ENCODE data around the gene C15orf39.

C15orf39 gene

DNA sequence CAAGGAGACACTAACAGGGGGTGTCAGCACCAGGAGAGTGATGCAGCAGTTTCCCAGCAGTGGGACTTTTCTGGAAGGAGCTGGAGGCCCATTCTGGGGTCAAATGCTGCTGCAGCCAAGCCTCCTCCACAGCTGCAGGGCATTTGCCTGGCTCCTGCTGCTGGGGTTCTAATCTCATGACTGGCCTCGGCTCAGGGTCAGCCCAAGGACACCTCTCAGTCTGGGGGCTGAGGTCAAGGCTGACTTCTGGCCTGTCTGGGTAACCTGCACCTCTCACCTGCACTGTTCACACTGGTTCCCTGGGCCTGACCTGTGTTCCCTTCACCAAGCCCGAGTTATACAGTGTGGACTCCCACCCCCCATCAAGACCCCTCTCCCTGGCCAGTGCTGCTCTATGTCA, 10.4 kb upstream of the C15orf39 start:
- H3K27ac ChIP-seq (ENCODE audit: low read depth, low read length, poor library complexity, severe bottlenecking): no peak overlapping the region
- no peak overlapping the region for H3K4me3 ChIP-seq (ENCODE audit: low read depth, low read length, poor library complexity, severe bottlenecking)
- H3K79me2 ChIP-seq (ENCODE audit: insufficient read depth, low read length): no peaks in the 10 kb centered on the region
- no peak overlapping the region for H3K4me2 ChIP-seq (ENCODE audit: low read length)
- H3K4me1 ChIP-seq (ENCODE audit: insufficient read depth, low read length, severe bottlenecking): no peaks in the 10 kb centered on the region
- H4K20me1 ChIP-seq (ENCODE audit: insufficient read depth, low read length): no peaks in the 10 kb centered on the region
- no peaks in the 10 kb centered on the region for H3F3A ChIP-seq (ENCODE audit: insufficient read depth, low read length)
- H3K36me3 ChIP-seq (ENCODE audit: insufficient read depth, low read length): no peaks in the 10 kb centered on the region; the same call in 1 of the 2 replicates
- H3K9me2 ChIP-seq (ENCODE audit: low read depth, low read length): no peaks in the 10 kb centered on the region
- no peak overlapping the region for H3K9ac ChIP-seq (ENCODE audit: low read length)
- H3K27me3 ChIP-seq (ENCODE audit: insufficient read depth, low read length): peaks cover 4% of the 10 kb centered on the region; the same call in 1 of the 2 replicates
- H2AFZ ChIP-seq (ENCODE audit: low read length): no peak overlapping the region
- H3K9me3 ChIP-seq (ENCODE audit: low read length): 0 out of 2 replicates have a peak, but pooled peaks cover 2% of the 10 kb centered on the region
- TF ChIP-seq EZH2 (IDR thresholded peaks at IDR 0.05; ENCODE audit: borderline replicate concordance, low read length): no peak
- TF ChIP-seq, protein P1, sequence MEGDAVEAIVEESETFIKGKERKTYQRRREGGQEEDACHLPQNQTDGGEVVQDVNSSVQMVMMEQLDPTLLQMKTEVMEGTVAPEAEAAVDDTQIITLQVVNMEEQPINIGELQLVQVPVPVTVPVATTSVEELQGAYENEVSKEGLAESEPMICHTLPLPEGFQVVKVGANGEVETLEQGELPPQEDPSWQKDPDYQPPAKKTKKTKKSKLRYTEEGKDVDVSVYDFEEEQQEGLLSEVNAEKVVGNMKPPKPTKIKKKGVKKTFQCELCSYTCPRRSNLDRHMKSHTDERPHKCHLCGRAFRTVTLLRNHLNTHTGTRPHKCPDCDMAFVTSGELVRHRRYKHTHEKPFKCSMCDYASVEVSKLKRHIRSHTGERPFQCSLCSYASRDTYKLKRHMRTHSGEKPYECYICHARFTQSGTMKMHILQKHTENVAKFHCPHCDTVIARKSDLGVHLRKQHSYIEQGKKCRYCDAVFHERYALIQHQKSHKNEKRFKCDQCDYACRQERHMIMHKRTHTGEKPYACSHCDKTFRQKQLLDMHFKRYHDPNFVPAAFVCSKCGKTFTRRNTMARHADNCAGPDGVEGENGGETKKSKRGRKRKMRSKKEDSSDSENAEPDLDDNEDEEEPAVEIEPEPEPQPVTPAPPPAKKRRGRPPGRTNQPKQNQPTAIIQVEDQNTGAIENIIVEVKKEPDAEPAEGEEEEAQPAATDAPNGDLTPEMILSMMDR (IDR thresholded peaks at IDR 0.05; ENCODE audit: low read length): no peak

DNA sequence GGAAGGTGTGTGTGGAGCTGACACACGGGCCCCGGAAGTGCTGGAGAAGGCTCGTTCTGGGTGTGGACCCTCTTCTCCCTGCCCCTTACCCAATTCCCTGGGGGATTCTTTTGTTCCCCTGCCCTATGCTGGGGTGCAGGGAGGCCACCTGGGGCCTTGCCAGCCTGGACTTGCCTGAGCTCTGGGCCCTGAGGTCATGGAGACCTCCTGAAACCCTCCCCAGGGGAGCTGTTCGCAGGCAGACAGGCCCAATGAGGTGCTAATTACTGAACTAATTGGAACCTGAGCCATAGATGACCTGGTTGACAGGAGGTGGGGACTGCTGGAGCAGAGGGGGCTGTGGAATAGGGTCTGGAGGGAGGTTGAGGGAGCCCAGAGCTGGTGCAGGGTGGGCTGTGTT, 9.4 kb upstream of the C15orf39 start:
- H3K9me2 ChIP-seq (ENCODE audit: low read depth, low read length): no peaks in the 10 kb centered on the region
- H3K79me2 ChIP-seq (ENCODE audit: insufficient read depth, low read length): no peaks in the 10 kb centered on the region
- H3K9ac ChIP-seq (ENCODE audit: low read length): no peak overlapping the region
- no peaks in the 10 kb centered on the region for H3K4me1 ChIP-seq (ENCODE audit: insufficient read depth, low read length, severe bottlenecking)
- H3F3A ChIP-seq (ENCODE audit: insufficient read depth, low read length): no peaks in the 10 kb centered on the region
- H3K4me3 ChIP-seq (ENCODE audit: low read depth, low read length, poor library complexity, severe bottlenecking): no peak overlapping the region
- H4K20me1 ChIP-seq (ENCODE audit: insufficient read depth, low read length): no peaks in the 10 kb centered on the region
- H3K36me3 ChIP-seq (ENCODE audit: insufficient read depth, low read length): no peaks in the 10 kb centered on the region; the same call in 1 of the 2 replicates
- no peak overlapping the region for H3K27ac ChIP-seq (ENCODE audit: low read depth, low read length, poor library complexity, severe bottlenecking)
- TF ChIP-seq EZH2 (IDR thresholded peaks at IDR 0.05; ENCODE audit: borderline replicate concordance, low read length): no peak
- TF ChIP-seq, protein P1 (IDR thresholded peaks at IDR 0.05; ENCODE audit: low read length): no peak
- no peak overlapping the region for H3K4me2 ChIP-seq (ENCODE audit: low read length)
- no peak overlapping the region for H2AFZ ChIP-seq (ENCODE audit: low read length)
- H3K9me3 ChIP-seq (ENCODE audit: low read length): 0 out of 2 replicates have a peak, but pooled peaks cover 2% of the 10 kb centered on the region
- peaks cover 4% of the 10 kb centered on the region; the same call in 1 of the 2 replicates for H3K27me3 ChIP-seq (ENCODE audit: insufficient read depth, low read length)

DNA sequence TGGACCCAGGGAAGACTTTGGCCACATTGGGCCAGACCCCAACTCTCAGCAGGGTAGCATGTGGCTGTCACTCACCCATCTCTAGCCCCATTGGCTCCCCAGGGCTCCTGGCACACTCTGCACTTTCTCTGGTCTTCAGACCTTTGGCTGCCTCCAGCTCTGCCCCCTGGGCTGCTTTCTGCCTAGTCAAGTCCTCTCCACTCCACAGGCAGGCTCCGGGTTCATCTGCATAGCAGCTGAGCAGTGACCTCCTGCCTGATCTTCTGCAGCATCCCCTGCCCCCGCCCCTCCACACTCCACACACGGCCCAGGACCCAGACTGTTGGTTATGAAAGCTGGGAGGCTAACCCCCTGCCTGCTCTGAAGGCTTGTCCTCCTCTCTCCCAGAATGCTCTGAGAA, 8.4 kb upstream of the C15orf39 start:
- no peak overlapping the region for H3K27ac ChIP-seq (ENCODE audit: low read depth, low read length, poor library complexity, severe bottlenecking)
- peaks cover 2% of the 10 kb centered on the region for H3K4me1 ChIP-seq (ENCODE audit: insufficient read depth, low read length, severe bottlenecking)
- peaks cover 4% of the 10 kb centered on the region; the same call in 1 of the 2 replicates for H3K27me3 ChIP-seq (ENCODE audit: insufficient read depth, low read length)
- H3K79me2 ChIP-seq (ENCODE audit: insufficient read depth, low read length): no peaks in the 10 kb centered on the region
- H3K9me2 ChIP-seq (ENCODE audit: low read depth, low read length): no peaks in the 10 kb centered on the region
- H3K4me2 ChIP-seq (ENCODE audit: low read length): no peak overlapping the region
- TF ChIP-seq EZH2 (IDR thresholded peaks at IDR 0.05; ENCODE audit: borderline replicate concordance, low read length): no peak
- TF ChIP-seq, protein P1 (IDR thresholded peaks at IDR 0.05; ENCODE audit: low read length): no peak
- H4K20me1 ChIP-seq (ENCODE audit: insufficient read depth, low read length): no peaks in the 10 kb centered on the region
- no peaks in the 10 kb centered on the region; the same call in 1 of the 2 replicates for H3K36me3 ChIP-seq (ENCODE audit: insufficient read depth, low read length)
- no peak overlapping the region for H3K4me3 ChIP-seq (ENCODE audit: low read depth, low read length, poor library complexity, severe bottlenecking)
- H3K9ac ChIP-seq (ENCODE audit: low read length): no peak overlapping the region
- no peak overlapping the region for H2AFZ ChIP-seq (ENCODE audit: low read length)
- H3K9me3 ChIP-seq (ENCODE audit: low read length): 0 out of 2 replicates have a peak, but pooled peaks cover 2% of the 10 kb centered on the region
- no peaks in the 10 kb centered on the region for H3F3A ChIP-seq (ENCODE audit: insufficient read depth, low read length)

Data from OCI-LY1 (cell line).